Measurements from ENCODE around the gene SULT4A1.

Gene SULT4A1

GRCh38 chr22:43796567-43796966 lies 65.7 kb downstream of the SULT4A1 start:
- DNase-seq: peak; percentile 45

GRCh38 chr22:43795320-43795719 lies 67.0 kb downstream of the SULT4A1 start:
- DNase-seq: no peak

DNA sequence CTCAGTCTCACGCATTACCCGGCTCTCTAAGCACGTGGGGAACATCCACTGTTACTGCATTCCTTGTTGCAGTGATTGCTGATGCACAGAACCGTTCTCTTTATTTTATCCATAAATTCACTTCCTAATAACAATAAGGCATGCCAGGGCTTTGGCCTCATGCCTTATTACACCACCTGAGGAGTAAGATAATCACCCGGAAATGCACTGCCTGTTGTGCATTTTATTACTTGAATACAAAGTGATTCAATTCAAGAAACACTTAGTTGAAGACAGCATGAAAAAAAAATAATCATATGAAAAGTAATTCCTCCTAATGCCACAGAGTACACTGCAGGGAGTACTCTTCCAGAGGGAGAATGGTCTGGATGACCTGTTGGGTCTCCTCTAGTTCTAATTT lies 69.4 kb downstream of the SULT4A1 start:
- DNase-seq: no peak

- no peak for DNase-seq
These were observed 72.9 kb downstream of the SULT4A1 start for GRCh38 chr22:43789452-43789851.

DNA sequence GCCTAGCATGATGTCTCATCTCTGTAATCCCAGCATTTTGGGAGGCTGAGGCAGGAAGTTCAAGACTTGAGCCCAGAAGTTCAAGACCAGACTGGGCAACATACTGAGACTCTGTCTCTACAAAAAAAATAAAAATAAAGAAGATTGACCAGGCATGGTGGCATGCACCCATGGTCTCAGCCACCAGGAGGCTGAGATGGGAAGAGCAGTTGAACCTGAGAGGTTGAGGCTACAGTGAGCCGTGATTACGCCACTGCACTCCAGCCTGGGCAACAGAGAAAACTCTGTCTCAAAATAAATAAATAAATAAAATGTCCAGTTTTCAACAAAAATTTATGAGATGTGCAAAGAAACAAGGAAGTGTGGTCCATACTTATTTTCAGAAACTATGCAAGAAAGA lies 78.5 kb downstream of the SULT4A1 start:
- DNase-seq: no peak

- no peak for DNase-seq
These were observed 79.9 kb downstream of the SULT4A1 start for GRCh38 chr22:43782448-43782847.

DNA sequence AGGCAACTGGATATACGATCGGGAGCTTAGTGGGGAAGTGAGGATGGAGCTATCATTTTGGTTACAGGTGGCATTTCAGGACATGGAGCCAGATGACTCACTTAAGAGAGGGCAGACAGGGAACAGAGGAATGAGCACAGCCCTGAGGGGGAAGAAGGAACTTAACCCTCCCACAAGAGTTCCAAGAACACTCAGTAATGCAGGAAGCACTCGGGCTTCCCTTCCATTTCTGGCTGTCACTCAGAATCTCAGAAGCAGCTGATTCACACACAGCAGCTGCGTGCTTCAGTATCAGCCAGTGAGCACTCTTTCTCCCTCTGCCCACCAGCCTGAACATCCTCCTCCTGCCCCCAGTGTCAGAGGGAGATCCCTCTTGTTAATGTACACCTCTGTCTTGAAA lies 85.0 kb downstream of the SULT4A1 start:
- DNase-seq: no peak

DNA sequence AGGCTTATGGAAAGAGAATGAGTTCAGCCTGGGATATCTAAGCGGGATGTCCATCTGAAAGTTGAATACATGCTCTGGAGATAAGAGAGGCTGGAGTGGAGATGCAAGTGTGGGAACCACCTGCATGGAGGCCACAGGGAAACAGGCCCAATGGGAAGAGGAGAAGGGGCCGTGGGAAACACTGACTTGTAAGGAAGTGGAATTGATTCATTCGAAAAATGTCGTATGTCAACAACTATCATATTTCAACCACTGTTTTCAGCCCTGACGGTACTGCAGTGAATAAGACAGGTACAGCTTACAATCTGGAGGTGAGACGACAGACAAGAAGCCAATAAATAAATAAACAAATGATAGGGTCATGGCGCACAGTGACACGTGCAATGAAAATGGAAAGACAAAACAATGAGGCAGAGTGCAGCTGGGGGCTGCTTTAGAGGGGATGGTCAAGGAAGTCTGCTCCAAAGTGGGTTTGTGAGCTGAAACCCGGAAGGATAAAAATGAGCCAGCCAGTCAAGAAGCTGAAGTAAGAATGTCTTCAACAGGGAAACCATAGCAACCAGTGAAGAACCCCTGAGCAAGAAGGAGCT lies 86.1 kb downstream of the SULT4A1 start:
- no peak for DNase-seq

Measured in femur (tissue), 1 donor.